ENCODE measurements around the gene INPP4B.

Gene INPP4B

DNA sequence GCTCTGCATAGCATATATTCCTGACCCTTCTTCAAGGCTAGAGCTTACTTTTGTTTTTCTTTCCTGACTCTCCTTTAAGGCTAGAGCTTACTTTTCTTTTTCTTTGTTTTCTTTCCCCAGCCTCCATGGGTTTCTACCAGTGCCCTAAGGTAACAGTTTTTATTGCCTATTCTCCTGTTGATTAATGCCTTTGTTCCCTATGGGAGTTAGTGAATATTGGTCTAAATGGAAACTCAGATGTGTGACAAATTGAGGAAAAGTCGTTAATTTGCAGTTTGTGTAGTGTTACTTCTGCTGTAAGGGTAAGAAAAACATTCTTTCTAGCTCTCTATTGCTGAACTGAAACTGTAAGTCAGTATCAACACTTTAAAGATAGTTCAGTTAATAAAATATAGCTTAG is 851.0 kb downstream of the INPP4B start:
- Histone ChIP-seq H4K20me1 (ENCODE audit: insufficient read depth, low read length) (no peaks in the 10 kb centered on the region), H3K4me2 (ENCODE audit: insufficient read depth, low read length) (no peak overlapping the region), H2AFZ (ENCODE audit: low read depth, low read length) (no peak overlapping the region), H3K9ac (ENCODE audit: low read depth, low read length) (no peak overlapping the region), H3K4me3 (ENCODE audit: low read depth in 1 of 2, low read length in 2 of 2) (no peak overlapping the region), H3K27me3 (ENCODE audit: insufficient read depth, low read length, poor library complexity) (no peaks in the 10 kb centered on the region), H3K9me3 (ENCODE audit: insufficient read depth, low read length, severe bottlenecking) (peaks cover 6% of the 10 kb centered on the region), H3K36me3 (ENCODE audit: insufficient read depth, low read length) (no peaks in the 10 kb centered on the region), H3K79me2 (ENCODE audit: insufficient read depth, low read length) (no peaks in the 10 kb centered on the region), H3K4me1 (ENCODE audit: insufficient read depth, low read length) (no peaks in the 10 kb centered on the region), H3K27ac (ENCODE audit: low read length) (no peak overlapping the region)
- ATAC-seq (ENCODE audit: insufficient read depth, low read depth) (no peak), DNase-seq (no peak)
- TF ChIP-seq CTCF (IDR thresholded peaks at IDR 0.05; ENCODE audit: borderline replicate concordance, extremely low read depth, low read length, poor library complexity, severe bottlenecking) (no peak), EZH2 (IDR thresholded peaks at IDR 0.05; ENCODE audit: borderline replicate concordance, low read depth, low read length, severe bottlenecking) (no peak)

GRCh38 chr4:141977433-141977832 is 868.7 kb downstream of the INPP4B start:
- Histone ChIP-seq H3K27me3 (ENCODE audit: insufficient read depth, low read length, poor library complexity) (no peaks in the 10 kb centered on the region), H3K9me3 (ENCODE audit: insufficient read depth, low read length, severe bottlenecking) (no peaks in the 10 kb centered on the region), H2AFZ (ENCODE audit: low read depth, low read length) (no peak overlapping the region), H3K36me3 (ENCODE audit: insufficient read depth, low read length) (no peaks in the 10 kb centered on the region), H3K4me1 (ENCODE audit: insufficient read depth, low read length) (no peaks in the 10 kb centered on the region), H3K79me2 (ENCODE audit: insufficient read depth, low read length) (no peaks in the 10 kb centered on the region), H3K9ac (ENCODE audit: low read depth, low read length) (no peak overlapping the region), H4K20me1 (ENCODE audit: insufficient read depth, low read length) (no peaks in the 10 kb centered on the region), H3K4me2 (ENCODE audit: insufficient read depth, low read length) (no peak overlapping the region), H3K4me3 (ENCODE audit: low read depth in 1 of 2, low read length in 2 of 2) (no peak overlapping the region), H3K27ac (ENCODE audit: low read length) (no peak overlapping the region)
- no peak for DNase-seq
- TF ChIP-seq EZH2 (IDR thresholded peaks at IDR 0.05; ENCODE audit: borderline replicate concordance, low read depth, low read length, severe bottlenecking), result no peak
- no peak for TF ChIP-seq CTCF (IDR thresholded peaks at IDR 0.05; ENCODE audit: borderline replicate concordance, extremely low read depth, low read length, poor library complexity, severe bottlenecking)
- no peak for ATAC-seq (ENCODE audit: insufficient read depth, low read depth)

All from DND-41 (cell line).